HTERT RPE-1 (cell line): ENCODE measurements around the gene ZNF267.
"Not testable (repeated sequence)": the region's sequence is repeated elsewhere in the genome, so short reads cannot be mapped to it uniquely, and the experiment has no call there.

Source experiments
- in situ Hi-C: fragments of 300-500 bp; cut with MboI; formaldehyde crosslinking; loops from 4 replicates; pipeline ENCODE4 v1.14.3; 2020; ENCODE audit warnings: low sequenced_read_pairs

Gene ZNF267

GRCh38 chr16:31877876-31878642 is 4.5 kb downstream of the ZNF267 start:
- in situ Hi-C loops = no loop called here

GRCh38 chr16:31879937-31880321 is 6.3 kb downstream of the ZNF267 start:
- in situ Hi-C loops = no loop called here

GRCh38 chr16:31880322-31880979 is 6.8 kb downstream of the ZNF267 start:
- in situ Hi-C loops = no loop called here

DNA sequence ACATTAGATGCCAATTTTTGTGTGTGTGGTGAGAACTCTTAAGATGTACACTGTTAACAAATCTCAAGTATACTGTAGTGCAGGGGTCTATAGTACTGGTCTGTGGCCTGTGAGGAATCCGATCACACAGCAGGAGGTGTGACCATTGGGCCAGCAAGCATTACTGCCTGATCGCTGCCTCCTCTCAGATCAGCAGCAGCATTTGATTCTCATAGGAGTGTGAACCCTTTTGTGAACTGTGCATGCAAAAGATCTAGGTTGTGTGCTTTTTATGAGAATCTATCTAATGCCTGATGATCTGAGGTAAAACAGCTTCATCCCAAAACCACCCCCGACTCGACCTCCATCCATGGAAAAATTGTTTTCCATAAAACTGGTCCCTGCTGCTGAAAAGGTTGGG is 12.6 kb downstream of the ZNF267 start:
- in situ Hi-C loops = no loop called here

DNA sequence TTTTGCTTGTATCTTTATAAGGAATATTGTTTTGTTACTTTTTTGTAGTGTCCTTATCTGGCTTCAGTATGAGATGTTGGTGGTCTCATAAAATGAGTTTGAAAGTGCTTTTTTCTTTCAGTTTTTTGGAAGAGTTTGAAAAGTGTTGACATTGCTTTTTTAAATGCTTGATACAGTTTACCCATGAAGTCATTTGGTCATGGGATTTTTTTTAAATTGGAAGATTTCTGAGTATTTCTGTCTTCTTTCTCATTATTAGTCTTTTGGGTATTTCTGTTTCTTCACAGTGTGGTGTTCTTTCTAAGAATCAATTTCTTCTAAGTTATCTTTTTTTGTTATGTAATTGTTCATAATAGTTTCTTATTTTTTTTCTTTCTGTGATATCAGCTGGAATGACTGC is 15.1 kb downstream of the ZNF267 start:
- in situ Hi-C loops = no loop called here

- in situ Hi-C loops = not testable (repeated sequence)
Measured at GRCh38 chr16:31892111-31892510, 18.5 kb downstream of the ZNF267 start.

DNA sequence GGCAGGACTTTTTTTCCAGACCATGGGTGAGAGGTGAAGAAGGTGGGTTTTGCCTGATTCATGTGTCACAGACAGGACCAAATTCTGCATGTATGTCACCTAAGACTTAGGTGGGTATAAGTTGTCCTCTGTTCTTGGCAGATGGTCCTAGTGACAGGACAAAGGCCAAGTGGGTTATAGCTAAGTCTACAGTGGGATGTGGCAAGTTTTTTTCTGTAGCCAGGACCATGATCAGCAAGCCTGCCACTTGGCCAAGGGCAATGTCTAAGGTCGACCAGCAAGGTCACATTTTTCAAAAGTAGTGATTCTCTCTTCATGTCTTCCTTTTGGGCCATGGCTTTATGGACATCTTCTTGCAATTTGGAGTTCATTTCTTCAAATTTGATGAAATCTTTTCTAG is 20.2 kb downstream of the ZNF267 start:
- in situ Hi-C loops = no loop called here

DNA sequence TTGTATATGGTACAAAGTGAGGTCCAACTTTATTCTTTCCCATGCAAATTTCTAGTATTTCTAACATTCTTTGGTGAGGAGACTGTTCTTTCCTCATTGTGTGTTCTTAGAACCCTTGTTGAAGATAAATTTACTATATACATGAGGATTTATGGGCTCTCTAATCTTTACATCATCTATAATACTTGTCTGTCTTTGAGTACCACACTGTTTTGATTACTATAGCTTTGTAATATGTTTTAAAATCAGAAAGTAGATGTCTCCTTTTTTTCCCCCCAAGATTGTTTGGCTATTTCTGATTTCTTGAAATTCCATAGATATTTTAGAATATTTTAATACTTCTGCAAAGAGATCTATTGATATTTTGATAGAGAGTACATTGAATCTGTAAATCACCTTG is 23.7 kb downstream of the ZNF267 start:
- in situ Hi-C loops = no loop called here

DNA sequence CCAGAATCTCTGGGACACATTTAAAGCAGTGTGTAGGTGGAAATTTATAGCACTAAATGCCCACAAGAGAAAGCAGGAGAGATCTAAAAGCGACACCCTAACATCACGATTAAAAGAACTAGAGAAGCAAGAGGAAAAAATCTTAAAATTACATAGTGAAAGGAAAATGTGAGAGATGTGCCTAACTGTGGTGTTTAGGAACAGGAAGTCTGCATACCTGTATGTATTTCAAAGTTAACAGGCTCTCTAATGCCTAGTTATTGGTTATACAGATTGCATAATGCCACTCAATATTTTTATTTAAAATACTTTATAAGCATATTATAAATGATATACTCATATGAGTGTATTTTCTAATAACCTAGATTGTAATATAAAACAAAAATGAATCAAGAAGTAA is 25.9 kb downstream of the ZNF267 start:
- in situ Hi-C loops = no loop called here

DNA sequence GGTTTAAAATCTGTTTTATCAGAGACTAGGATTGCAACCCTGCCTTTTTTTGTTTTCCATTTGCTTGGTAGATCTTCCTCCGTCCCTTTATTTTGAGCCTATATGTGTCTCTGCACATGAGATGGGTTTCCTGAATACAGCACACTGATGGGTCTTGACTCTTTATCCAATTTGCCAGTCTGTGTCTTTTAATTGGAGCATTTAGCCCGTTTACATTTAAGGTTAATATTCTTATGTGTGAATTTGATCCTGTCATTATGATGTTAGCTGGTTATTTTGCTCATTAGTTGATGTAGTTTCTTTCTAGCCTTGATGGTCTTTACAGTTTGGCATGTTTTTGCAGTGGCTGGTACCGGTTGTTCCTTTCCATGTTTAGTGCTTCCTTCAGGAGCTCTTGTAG is 31.0 kb downstream of the ZNF267 start:
- in situ Hi-C loops = not testable (repeated sequence)

GRCh38 chr16:31913668-31914067 is 40.1 kb downstream of the ZNF267 start:
- in situ Hi-C loops = no loop called here

GRCh38 chr16:31916056-31916488 is 42.5 kb downstream of the ZNF267 start:
- in situ Hi-C loops = no loop called here

DNA sequence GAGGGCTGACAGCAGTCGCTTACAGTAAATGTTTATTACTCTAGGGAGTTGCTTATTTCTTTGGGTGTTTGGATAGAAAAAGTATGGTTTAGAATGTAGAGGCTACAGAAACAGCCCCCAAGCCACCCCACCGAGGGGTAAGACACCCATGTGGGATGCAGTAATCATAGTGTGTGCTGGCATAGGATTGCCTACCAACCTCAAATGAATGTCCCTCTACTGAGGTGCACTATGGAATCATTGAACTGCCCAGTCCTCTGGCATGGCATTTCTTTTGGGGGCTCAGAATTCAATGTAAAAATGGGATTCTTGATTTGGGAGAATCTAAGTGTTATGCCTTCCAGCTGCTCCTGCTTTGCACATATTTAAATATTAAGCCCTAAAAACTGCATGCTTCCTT is 46.8 kb downstream of the ZNF267 start:
- in situ Hi-C loops = no loop called here

DNA sequence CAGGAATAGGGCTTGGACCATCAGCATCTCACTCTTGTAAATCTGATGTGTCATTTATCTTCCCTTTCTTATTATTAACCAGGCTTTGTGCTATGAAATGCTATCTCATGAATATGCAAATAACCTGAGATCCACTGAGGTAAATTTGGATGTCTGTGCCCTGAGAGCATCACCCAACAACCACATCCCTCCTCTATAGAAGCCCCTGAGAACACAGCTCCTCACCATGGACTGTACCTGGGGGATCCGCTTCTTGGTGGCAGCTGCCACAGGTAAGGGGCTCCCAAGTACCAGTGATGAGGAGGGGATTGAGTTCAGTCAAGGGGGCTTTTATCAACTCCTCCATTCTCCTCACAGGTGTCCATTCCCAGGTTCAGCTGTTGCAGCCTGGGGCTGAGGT is 78.2 kb downstream of the ZNF267 start:
- in situ Hi-C loops = not testable (repeated sequence)

GRCh38 chr16:31952206-31952605 is 78.6 kb downstream of the ZNF267 start:
- in situ Hi-C loops = not testable (repeated sequence)

DNA sequence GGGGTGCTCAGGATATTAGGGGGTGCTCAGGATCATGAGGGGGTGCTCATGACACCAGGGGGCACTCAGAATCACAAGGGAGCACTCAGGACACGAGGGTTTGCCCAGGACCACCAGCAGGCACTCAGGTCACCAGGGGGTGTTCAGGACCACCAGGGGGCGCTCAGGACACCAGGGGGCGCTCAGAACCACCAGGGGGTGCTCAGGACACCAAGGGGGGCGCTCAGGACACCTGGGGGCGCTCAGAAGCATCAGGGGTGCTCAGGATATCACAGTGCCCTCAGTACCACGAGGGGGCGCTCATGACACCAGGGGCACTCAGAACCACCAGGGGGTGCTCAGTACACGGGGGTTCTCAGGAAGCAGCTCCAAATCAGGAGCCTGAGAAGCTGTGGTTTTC is 82.6 kb downstream of the ZNF267 start:
- in situ Hi-C loops = not testable (repeated sequence)

DNA sequence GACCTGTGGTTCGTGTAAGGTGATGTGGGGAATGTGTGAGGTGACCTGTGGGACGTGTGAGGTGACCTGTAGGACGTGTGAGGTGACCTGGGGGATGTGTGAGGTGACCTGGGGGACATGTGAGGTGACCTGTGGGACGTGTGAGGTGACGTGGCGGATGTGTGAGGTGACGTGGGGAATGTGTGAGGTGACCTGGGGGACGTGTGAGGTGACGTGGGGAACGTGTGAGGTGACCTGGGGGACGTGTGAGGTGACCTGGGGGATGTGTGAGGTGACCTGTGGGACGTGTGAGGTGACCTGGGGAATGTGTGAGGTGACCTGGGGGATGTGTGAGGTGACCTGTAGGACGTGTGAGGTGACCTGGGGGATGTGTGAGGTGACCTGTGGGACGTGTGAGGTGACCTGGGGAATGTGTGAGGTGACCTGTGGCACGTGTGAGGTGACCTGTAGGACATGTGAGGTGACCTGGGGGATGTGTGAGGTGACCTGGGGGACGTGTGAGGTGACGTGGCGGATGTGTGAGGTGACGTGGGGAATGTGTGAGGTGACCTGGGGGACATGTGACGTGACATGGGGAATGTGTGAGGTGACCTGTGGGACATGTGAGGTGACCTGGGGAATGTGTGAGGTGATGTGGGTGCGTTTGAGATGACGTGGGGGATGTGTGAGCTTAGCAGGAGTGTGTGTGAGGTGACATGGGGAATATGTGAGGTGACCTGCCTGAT is 86.7 kb downstream of the ZNF267 start:
- in situ Hi-C loops = not testable (repeated sequence)
